ENCODE data around the gene CRISP2. TPM values are rescaled to one million over a fixed set of nuclear protein-coding genes. Genes with fewer than 3 reads are reported as not detected.
A peak's percentile ranks its signal among the peaks of the same experiment; 100 is the strongest.

CRISP2 gene
- total RNA-seq (2022): not detected in 2 replicates
- not detected for Bru-seq, nascent RNA
- BruChase-seq, experiment 1, labeled RNA remaining after a 6-hour chase: not detected
- percentile 4 among the genes with signal in this experiment for BruChase-seq, experiment 2, labeled RNA remaining after a 2-hour chase
- long read RNA-seq: 0 reads

- no peaks in the 10 kb centered on the region for H3K27me3 Mint-ChIP-seq (ENCODE audit: unreplicated experiment)
- no TSS peak for BruUV-seq (replicated peaks)
- no peak within 1 kb of the TSS for H3K4me3 Mint-ChIP-seq (ENCODE audit: low read depth, unreplicated experiment)
- TF ChIP-seq CTCF (IDR thresholded peaks at IDR 0.05; ENCODE audit: unreplicated experiment): no peak
- no peak for DNase-seq
- intact Hi-C loops (cut with micrococcal nuclease; ENCODE audit: unreplicated experiment): no loop called here
- H3K27ac Mint-ChIP-seq (ENCODE audit: unreplicated experiment): no peak within 1 kb of the TSS
- no peaks in the 10 kb centered on the region for H3K36me3 Mint-ChIP-seq (ENCODE audit: insufficient read depth, unreplicated experiment)
- H3K9me3 Mint-ChIP-seq (ENCODE audit: low read depth, unreplicated experiment): peaks cover 3% of the 10 kb centered on the region
- CTCF ChIA-PET: no interaction called here
- H3K4me1 Mint-ChIP-seq (ENCODE audit: low read depth, unreplicated experiment): no peaks in the 10 kb centered on the region
Measured at GRCh38 chr6:49713346-49713745, at the start of gene CRISP2. Gene CRISP2, minus strand, starts transcription at chr6:49713543. Its CDS starts 4,347 bp downstream, at chr6:49709196.

GRCh38 chr6:49744259-49744658, 30.9 kb upstream of the CRISP2 start, which contains the start of gene CRISP3:
Gene CRISP3, minus strand, starts transcription at chr6:49744388. Its CDS starts 21 bp downstream, at chr6:49744367.
- no peaks in the 10 kb centered on the region for H3K27me3 Mint-ChIP-seq (ENCODE audit: unreplicated experiment)
- H3K27ac Mint-ChIP-seq (ENCODE audit: unreplicated experiment): no peak within 1 kb of the TSS
- H3K9me3 Mint-ChIP-seq (ENCODE audit: low read depth, unreplicated experiment): no peaks in the 10 kb centered on the region
- TF ChIP-seq CTCF (IDR thresholded peaks at IDR 0.05; ENCODE audit: unreplicated experiment): no peak
- no peaks in the 10 kb centered on the region for H3K36me3 Mint-ChIP-seq (ENCODE audit: insufficient read depth, unreplicated experiment)
- CTCF ChIA-PET: no interaction called here
- no TSS peak for BruUV-seq (replicated peaks)
- intact Hi-C loops (cut with micrococcal nuclease; ENCODE audit: unreplicated experiment): loop anchor here (5.0 to 10.0 kb wide), 4 partner anchors 52 to 209 kb away; no protein-coding TSS in a partner anchor
- H3K4me3 Mint-ChIP-seq (ENCODE audit: low read depth, unreplicated experiment): no peak within 1 kb of the TSS
- peaks cover 19% of the 10 kb centered on the region for H3K4me1 Mint-ChIP-seq (ENCODE audit: low read depth, unreplicated experiment)
- peak; percentile 2 for DNase-seq

- intact Hi-C loops (cut with micrococcal nuclease; ENCODE audit: unreplicated experiment): loop anchor here (5.0 to 10.0 kb wide), 4 partner anchors 51 to 209 kb away; no protein-coding TSS in a partner anchor
- no peak overlapping the region for H3K4me3 Mint-ChIP-seq (ENCODE audit: low read depth, unreplicated experiment)
Measured at GRCh38 chr6:49743429-49743828, 30.1 kb upstream of the CRISP2 start.

GRCh38 chr6:49739423-49739822, 26.1 kb upstream of the CRISP2 start:
- no peak overlapping the region for H3K4me3 Mint-ChIP-seq (ENCODE audit: low read depth, unreplicated experiment)
- H3K36me3 Mint-ChIP-seq (ENCODE audit: insufficient read depth, unreplicated experiment): no peaks in the 10 kb centered on the region
- BruUV-seq (replicated peaks): no TSS peak
- no peaks in the 10 kb centered on the region for H3K27me3 Mint-ChIP-seq (ENCODE audit: unreplicated experiment)
- no peak overlapping the region for H3K27ac Mint-ChIP-seq (ENCODE audit: unreplicated experiment)
- DNase-seq: no peak
- H3K9me3 Mint-ChIP-seq (ENCODE audit: low read depth, unreplicated experiment): no peaks in the 10 kb centered on the region
- CTCF ChIA-PET: interaction anchor here (0.7 kb wide), 1 partner anchor 37 kb away, joined by 3 read pairs; no protein-coding TSS in a partner anchor
- no peak for TF ChIP-seq CTCF (IDR thresholded peaks at IDR 0.05; ENCODE audit: unreplicated experiment)
- H3K4me1 Mint-ChIP-seq (ENCODE audit: low read depth, unreplicated experiment): peaks cover 9% of the 10 kb centered on the region
- intact Hi-C loops (cut with micrococcal nuclease; ENCODE audit: unreplicated experiment): no loop called here

More at GRCh38 chr6:49743429-49743828, 30.1 kb upstream of the CRISP2 start:
- H3K27ac Mint-ChIP-seq (ENCODE audit: unreplicated experiment): no peak overlapping the region
- no peak for DNase-seq
- no peaks in the 10 kb centered on the region for H3K27me3 Mint-ChIP-seq (ENCODE audit: unreplicated experiment)
- H3K4me1 Mint-ChIP-seq (ENCODE audit: low read depth, unreplicated experiment): peaks cover 19% of the 10 kb centered on the region
- no TSS peak for BruUV-seq (replicated peaks)
- no peaks in the 10 kb centered on the region for H3K9me3 Mint-ChIP-seq (ENCODE audit: low read depth, unreplicated experiment)
- H3K36me3 Mint-ChIP-seq (ENCODE audit: insufficient read depth, unreplicated experiment): no peaks in the 10 kb centered on the region
- CTCF ChIA-PET: no interaction called here
- TF ChIP-seq CTCF (IDR thresholded peaks at IDR 0.05; ENCODE audit: unreplicated experiment): no peak

All from Calu3 (cell line).